ENCODE measurements around the gene SLC22A2.

Gene SLC22A2

DNA sequence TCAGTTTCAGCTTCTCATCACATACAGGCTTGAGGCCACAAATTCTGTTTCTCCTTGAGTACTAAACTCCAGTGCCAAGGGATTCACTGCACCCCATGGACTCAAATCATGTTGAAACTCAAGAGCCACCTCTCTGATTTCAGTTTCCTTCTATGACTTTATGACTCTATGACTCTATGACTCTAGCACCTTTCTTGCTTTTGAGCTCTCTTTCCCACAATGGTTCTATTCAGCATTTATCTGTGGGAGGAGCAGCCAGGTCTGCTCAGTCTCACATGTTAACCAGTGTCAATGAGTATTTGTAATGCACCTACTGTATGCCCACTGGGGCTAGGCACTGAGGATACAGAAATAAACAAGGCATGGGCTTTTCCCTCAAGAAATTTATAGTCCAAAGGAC, 14.6 kb upstream of the SLC22A2 start:
- DNase-seq, result no peak

DNA sequence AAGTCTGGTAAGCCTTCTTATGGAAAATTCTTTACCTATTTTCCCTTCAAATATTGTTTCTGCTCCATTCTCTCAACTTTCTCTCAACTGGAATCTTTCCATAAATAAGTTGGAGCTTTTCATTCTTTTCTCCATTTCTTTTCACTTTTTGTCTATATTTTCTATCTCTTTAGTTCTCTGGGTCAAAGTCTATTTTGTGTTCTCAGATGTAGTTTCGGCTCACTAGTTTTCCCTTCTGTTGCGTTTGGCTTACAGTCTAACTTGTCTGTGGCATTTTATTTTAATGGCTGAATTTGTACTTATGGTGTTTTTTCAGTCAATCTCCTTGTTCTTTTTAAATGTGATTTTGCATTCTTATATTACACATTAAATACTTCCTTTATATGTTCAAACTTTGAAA, 14.1 kb upstream of the SLC22A2 start:
- no peak for DNase-seq

DNA sequence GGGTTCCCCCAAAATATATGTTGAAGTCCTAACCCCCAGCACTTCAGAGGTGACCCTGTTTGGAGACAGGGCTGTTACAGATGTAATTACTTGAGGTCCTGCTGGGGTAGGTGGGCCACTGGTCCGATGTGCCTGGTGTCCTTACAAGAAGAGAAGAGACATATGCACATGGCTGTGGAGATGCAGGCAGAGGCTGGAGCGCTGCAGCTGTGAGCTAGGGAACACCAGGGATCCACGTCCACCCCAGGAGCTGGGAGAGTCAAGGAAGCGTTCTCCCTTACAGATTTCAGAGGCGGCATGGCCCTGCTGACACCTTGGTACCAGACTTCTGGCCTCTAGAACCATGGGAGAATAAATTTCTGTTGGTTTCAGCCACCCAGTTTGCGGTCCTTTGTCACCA, 11.7 kb upstream of the SLC22A2 start:
- no peak for DNase-seq

DNA sequence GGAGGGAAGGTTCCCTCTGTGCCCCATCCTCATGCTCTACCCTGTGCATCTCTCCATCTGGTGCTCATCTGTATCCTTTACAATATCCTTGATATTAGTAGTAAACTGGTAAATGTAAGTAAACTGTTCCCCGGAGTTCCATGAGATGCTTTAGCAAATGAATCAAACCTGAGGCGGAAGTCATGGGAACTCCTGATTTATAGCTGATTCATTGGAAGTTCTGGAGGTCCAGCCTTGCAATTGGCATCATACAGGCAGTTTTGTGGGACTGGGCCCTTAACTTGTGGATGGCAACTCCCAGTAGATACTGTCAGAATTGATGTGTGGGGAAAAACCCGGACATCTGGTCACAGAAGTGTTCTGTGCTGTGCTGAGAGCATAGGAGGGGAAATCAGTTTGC, 11.2 kb upstream of the SLC22A2 start:
- DNase-seq, result no peak

DNA sequence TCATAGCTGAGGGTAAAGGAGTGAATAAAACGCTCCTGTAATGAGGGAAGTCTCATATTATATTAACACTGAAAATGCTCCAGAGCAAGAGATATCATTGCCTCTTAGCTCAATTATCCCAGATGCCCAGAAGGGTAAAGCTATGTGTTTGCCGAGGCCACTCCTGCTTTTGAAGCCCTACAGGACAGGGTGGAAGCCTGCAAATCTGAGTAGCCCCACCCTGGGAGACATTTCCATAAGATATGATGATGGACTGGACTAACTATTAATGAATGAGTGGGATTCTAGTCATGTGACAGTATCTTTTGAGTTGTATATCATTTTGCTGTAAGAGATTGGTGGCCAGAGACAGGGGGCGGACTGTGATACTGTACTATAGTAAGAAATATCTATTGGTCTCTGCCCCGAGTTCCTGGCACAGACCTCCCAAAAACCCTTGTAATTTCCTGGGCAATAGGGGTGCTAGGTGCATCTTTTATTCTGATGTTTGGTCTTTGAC, 10.5 kb upstream of the SLC22A2 start:
- DNase-seq, result no peak

DNA sequence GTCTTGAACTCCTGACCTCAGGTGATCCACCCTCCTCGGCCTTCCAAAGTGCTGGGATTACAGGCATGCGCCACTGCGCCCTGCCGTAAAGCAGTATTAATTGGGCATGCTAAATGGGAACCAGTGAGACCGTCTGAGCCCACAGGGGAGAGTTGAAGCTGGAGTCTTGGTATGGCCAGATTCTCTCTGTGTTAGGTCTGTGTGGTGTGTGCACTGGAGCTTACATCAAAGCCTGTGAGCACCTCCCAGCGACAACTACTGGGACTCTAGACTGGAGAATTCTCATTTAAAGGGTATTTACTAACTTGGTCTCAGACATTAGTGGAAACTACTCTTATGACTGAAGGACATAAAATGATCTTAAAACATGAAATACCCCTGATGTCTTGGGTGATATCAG, 8.5 kb upstream of the SLC22A2 start:
- DNase-seq, result no peak

DNA sequence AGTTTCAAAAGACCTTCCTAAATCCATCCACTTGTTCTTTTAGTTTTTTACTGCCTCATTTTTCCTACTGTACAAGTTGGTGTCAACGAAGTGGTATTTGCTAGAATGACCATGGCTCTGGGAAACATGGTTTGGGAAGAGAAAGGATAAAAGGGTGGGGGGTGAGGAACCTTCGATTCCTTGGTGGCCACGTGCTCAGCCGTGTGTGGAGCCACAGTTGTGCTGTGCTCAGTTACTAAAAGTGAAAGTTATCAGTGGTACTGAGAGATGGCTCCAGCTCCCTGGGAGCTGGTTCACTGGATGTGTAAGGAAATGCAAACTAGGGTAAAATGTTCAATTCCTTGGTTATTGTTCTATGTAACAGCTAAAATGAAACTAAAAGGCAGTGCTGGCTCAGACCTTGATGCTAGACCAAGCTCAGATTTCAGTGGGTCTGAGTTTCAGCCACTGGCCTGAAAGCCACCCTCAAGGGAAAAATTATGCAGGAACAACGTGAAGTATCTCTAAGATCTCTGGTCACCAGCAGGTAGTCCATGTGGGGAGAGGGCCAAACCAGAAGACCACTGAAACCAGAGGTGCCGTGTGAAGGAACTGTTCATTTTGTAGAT, 7.4 kb upstream of the SLC22A2 start:
- no peak for DNase-seq

DNA sequence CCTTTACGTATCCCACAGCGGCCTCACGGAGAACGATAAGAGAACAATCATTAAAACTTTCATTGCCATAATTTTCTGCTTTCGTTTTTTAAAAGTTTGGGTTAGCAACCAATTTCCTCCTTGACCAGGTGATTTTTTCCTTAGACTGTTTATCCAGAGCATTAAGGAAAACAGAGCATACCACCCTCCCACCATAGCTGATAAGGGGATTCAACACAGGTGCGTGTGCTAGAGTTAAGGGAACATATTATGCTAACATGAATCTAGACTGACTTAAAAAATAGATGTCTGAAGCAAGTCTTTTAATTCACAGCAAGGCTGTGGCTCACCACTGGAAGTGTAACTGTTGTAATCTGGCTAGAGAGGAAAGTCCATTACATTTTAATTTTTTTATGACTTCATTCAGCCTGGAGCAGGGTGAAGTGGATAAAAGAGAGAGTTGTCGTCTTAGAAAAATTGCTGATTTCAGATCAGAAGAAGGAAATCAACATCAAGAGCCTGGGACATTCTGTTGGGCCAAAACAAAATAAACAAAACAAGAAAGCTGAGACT, 5.5 kb upstream of the SLC22A2 start:
- no peak for DNase-seq

DNA sequence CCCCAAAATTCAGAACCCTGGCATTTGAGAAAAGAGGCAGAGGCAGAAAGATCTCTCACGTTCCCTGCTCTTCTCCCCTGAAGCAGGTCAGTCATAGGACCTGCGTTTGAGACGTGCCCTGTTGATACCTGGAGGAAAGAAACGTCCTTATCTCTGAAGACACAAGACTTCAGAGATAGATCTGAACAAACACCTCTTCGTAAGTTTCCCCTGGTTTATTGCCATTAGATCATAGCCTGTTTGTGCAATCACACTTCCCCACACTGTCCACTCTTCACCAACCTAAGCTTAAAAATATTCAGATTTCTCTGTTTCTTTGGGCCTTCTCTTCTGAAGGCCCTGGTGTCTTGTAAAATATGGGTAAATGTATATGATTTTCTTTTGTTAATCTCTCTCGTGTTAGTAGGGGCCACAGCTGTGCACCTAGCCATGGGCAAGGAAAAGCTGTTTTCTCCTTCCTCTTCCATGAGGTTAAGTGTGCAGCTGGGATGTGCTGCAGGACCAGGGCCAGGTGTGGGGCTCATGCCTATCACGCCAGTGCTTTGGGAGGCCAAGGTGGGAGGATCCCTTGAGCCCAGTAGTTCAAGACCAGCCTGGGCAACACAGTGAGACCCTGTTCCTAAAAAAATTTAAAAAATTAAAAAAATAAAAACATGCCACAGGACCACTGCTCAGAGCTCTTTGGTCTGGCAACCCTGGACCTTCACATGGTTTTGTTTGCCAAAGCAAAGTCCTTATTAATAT, 4.7 kb upstream of the SLC22A2 start:
- no peak for DNase-seq

DNA sequence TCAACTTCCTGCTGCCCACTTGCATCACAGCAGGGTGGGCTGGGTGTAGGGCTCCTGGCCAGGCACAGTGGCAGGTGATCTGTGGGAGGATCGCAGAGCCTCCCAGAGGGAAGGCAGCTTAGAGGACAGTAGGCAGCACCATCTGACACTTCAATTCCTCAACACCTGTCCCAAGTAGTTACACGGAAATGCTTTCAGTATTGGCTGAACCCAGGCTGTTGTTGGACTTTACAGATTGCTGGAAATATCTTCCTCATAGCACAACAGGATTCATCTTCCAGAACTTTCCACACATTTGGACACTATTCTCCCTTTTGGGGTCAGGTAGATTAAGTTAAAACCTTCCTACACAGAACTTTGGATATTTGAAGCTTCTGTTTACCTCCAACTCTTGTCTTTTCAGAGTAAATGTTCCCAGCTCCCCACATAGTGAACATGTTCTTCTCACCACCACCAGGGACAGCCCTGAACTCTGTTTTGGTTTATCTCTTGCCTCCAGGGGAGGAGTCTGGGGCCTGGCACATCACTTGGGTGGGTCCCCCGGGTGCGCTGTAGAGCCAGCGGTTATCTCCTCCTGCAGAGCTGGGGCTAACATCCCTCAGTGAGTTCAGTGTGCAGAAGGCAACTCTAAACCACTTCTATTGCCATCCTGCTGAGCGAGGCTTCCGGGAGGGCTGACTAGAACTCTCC, 3.5 kb upstream of the SLC22A2 start:
- DNase-seq, result no peak

DNA sequence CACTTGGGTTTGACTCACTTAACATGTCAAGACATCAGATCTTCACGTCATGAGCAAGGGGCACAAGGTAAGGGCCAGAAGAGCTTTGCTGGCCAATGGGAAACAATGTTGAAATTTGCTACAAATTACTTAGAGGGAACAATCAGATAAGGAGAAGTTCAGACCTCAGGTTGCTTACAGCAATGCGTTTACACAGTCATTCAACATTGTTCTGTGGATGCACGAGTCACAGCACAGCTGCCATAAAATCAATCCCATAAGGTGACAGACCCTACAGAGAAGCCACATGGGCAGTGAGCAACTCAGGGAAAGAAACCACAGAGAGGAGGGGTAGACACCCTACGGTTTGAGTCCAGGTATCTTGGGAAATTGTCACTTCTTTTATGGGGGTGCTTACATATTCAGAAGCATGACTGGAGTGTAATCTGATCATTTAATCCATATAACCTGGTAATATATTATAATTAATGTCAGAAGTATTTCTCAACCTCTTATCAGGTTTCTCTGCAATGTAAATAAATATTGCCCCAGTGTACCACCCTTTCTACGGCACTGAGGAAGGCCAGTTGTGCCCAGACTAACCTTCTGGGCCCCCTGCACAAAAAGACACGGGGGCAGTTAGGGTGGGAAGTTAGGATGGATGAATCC, 2.3 kb upstream of the SLC22A2 start:
- no peak for DNase-seq

DNA sequence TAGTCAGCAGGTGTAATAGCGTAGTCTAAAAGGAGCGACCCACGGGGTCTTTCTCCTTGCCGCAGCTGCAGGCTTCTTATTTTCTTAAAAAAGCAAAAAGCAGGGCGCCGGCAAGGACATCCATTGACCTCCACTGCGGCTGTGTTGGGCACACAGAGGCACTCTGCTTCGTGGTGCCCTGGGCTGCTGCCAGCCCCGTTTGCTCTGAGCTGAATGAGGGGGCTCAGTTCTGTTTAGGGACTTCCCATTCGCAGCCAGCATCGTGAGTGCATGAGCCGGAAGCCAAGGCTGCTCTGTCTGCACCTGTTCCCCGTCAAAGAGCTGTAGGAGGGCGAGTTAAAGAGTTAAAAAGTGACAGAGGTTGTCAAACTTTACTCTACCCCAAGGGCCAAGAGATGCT, 1.7 kb upstream of the SLC22A2 start:
- DNase-seq, result no peak

DNA sequence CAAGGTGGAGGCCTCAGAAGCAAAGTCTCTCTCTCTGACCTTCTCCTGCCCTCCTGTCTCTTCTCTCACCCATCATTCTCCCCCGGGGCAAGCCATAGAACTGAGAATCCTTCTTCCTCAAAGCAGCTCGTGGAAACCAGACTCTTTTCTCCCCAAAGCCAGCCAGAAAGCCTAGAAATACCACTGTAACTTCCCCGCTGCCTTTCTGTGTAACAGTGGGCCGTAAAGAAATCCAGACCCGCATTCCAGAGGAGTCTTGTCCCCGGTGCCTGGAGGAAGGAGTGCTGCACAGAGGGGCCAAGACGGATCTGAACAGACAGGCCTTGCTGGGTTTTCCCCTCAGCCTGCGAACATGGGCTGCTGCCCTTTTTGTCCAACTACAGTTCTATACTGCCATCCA, 977 bp upstream of the SLC22A2 start:
- no peak for DNase-seq

DNA sequence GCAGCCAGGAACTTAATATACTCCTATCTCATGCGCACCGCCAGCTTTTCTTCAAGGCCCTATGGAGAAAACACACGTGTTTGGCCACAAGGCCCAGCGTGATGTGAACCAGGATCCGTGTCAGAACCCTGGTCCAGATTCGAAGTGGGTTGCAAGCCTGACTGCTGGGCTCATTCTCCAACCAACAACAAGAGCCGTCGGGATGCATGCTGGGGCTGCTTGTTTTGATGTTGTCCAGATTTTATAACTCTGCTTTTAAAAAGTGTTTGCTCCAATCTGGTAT, 463 bp upstream of the SLC22A2 start:
- no peak for DNase-seq

DNA sequence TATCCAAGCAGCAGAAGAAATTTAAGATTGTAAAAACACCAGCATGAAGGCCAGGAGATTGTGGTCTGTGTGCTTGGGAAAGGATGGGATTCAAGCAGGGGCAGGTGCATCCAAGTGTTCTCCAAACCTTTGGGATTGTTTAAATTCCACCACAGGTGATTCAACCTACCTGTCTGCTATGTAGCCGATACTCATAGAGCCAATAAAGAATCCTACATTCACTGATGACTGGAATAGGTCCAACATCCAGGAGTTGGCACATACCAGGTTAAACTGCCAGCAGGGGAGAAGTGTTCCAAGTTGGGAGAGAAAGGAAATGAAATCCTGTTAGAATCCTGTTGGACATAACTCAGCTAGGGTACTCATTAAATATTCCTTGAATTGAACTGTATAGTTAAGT, 2.2 kb downstream of the SLC22A2 start:
- DNase-seq, result no peak

DNA sequence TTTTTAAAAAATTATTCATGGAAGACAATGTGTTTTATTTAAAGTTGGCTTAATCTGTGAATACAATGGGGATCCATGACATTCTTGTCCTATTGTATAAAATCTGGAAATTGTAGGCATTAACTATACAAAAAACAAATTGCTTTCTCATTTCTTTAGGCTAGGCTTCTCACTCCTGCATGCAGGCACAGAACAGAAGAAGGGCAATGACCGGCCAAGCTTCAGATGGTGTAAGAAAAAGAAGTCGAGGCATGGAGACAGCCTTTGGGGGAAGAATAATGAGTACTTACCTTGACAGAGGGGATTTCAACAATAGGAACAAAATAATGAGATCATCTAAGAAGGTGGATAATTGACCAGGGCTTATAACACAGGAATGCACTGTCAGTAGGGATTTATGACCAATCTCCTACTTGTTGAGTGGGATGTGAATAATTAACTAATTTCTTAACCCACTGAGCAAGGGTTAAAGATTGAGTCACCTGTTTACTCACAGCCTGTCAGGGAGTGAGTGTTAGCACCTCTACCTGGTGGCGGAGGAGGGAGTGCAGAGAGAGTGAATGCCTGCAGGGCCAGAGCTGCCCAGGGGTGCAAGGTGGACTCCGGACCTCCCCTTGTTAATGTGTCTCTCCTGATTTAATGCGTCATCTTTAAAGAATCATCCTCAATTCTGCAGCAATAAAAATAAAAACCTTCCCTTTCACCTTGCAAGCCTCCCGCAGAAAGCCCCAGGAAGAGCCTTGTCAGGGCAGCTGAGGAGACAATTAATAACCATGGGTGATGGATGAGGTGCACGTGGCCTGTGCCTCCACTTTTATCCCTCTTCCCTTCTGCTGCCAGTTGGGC, 3.9 kb downstream of the SLC22A2 start:
- no peak for DNase-seq

DNA sequence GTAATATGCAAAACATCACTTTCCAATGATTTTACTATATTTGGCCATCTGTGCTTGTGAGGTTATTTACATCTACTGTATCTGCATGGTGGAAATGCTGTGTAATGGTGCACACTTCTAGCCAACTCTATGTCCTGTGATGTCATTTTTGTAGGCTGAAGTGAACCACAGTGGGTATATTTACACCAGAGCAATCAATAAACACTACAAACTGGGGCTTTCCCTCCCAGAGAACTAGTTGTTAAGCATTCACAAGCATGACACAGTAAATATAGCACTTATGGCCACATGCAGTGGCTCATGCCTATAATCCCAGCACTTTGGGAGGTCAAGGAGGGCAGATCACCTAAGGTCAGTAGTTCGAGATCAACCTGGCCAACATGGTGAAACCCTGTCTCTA, 4.9 kb downstream of the SLC22A2 start:
- no peak for DNase-seq

DNA sequence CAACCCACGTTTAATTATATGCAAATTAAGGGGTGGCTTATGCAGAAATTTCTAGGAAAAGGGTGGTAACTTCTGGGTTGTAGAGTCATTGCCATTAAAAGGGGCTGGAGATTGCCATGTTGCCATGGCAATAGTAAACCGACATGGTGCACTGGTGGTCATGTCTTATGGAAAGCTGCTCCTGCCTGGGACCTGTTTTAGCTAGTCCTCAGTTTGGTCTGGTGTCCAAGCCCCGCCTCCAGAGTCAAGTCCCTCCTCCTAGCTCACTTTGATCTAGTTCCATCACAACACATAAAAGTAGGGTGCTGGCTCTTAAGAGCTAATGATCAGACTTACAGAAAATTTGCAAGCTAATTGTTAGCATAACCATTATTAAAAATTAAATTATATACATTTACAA, 5.3 kb downstream of the SLC22A2 start:
- DNase-seq, result no peak

DNA sequence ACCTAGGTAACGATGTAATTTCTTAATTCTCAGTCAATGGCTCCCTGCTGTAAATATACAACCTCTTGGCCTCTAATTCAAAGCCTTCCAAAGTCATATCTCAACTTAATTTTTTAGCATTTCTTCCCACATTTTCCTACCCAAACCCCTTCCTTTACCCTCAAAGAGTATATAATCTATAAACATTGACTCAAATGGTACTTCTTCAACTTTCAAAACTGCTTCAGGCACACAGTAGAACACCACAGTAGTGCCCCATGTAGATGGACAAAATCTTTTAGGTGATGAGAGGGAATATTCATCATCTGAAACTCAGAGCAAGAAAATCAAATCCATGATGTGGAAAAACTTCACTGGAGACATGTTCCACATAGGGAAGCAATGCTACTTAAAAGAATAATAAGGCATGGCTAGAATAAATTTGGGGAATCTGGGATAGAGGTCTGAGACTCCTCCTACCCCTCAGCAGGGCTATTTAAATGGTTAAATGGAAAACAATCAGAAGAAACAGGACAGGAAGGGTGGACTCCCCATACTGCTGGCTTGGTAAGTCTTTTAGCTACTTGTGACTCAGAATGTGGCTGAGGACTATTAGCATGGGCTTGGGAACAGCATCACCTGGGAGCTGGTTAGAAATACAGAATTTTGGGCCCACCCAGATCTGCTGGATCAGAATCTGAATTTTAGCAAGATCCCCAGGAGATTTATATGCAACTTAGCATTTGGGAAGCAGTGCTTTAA, 6.4 kb downstream of the SLC22A2 start:
- no peak for DNase-seq

DNA sequence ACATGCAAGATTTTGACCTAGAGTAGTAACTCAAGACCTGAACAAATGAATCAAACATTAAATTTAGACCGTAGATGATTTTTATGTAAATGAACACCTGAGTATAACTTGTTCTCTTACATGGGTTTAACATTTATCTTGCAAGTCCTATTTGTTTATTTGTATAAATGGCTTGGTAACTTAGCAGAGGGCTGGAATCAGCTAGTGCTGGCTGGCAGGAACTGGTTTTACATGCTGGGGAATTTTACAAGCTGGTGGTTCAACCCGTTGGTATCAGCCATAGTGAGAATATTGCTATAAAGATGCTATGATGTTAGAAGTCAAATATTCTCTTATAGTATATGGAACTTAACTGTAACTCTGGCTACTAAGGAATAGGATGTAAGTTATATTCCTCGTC, 8.9 kb downstream of the SLC22A2 start:
- no peak for DNase-seq

DNA sequence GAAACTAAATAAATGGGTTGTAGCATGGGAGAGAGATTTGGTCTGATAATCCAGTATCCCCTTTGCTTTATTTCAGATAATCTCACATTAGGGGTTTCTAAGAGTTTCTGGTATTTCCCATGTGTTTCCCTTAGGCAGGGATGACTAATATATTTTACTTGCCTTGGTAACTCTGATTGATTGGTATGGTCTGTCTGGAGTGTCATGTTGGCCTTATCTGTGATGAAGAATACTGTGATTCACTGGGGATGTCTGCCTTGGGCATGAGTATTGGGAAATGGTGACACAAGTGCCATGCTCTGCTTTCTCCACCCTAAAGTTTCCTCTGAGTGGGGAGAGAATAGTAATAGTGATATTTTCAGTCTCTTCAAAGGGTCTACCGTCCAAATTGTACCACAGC, 10.1 kb downstream of the SLC22A2 start:
- DNase-seq, result no peak

DNA sequence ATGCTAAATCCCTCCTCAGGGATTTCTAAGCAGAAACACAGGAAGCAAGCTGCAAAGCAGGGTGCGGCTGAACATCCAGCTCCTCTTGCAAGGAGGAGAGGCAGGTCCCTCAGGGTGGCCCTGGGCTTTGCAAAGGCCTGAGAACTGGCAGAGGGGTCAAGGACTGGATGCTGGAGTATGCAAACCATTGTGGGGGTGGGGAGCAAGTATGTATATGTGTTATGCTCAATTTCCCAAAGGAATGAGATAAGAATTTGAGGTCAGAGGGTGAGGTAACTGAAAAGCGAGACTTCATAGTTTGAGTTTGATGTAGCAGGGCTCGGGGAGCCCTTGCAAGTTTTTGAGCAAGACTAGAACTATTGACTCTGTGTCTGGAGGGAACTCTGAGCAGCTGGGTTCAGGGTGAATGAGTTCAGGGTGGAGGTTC, 11.2 kb downstream of the SLC22A2 start:
- DNase-seq, result no peak

Data from NCI-H1048 (cell line).